Liver (tissue), 9 donors: Measurements from ENCODE around the gene TEX51. TPM values are rescaled to one million over a fixed set of nuclear protein-coding genes. Genes with fewer than 3 reads are reported as not detected.

Experiments used
- DNase-seq: peaks from one replicate; pipeline ENCODE4 v3.0.0-alpha.2; 2017; ENCODE audit warnings: low spot score
- H3K27ac ChIP-seq, 2 donors: one replicate each; pipeline ENCODE4 v1.7.0; 2013; ENCODE audit warnings: inconsistent platforms in 2 of 2, low read length in 2 of 2, control low read depth in 1 of 2, low read depth in 1 of 2, mild to moderate bottlenecking in 1 of 2
- H3K27me3 ChIP-seq, 4 donors: one replicate each; pipeline versions ENCODE4 v1.6.1 to v1.7.0; 2013; ENCODE audit warnings: low read length in 3 of 4, inconsistent platforms in 1 of 4, mild to moderate bottlenecking in 1 of 4, moderate library complexity in 1 of 4; ENCODE audit not compliant: control insufficient read depth in 4 of 4, insufficient read depth in 4 of 4
- H3K36me3 ChIP-seq, 4 donors: one replicate each; pipeline versions ENCODE4 v1.6.1 to v1.7.0; 2013; ENCODE audit warnings: low read length in 3 of 4, mild to moderate bottlenecking in 3 of 4, low read depth in 1 of 4, moderate library complexity in 1 of 4; ENCODE audit not compliant: control insufficient read depth in 4 of 4, insufficient read depth in 3 of 4
- H3K4me1 ChIP-seq, 4 donors: one replicate each; pipeline versions ENCODE4 v1.6.1 to v1.7.0; 2013; ENCODE audit warnings: low read length in 3 of 4, mild to moderate bottlenecking in 3 of 4, moderate library complexity in 1 of 4; ENCODE audit not compliant: control insufficient read depth in 4 of 4, insufficient read depth in 4 of 4
- H3K4me3 ChIP-seq, 3 donors: one replicate each; pipeline versions ENCODE4 v1.6.1 to v1.7.0; 2013; ENCODE audit warnings: low read length in 3 of 3, control low read depth in 1 of 3, low read depth in 1 of 3, mild to moderate bottlenecking in 1 of 3
- H3K9ac ChIP-seq, 2 donors: one replicate each; pipeline ENCODE4 v1.7.0; 2013; ENCODE audit warnings: low read length in 2 of 2, mild to moderate bottlenecking in 2 of 2, moderate library complexity in 2 of 2, control low read depth in 1 of 2, low read depth in 1 of 2
- H3K9me3 ChIP-seq, 4 donors: one replicate each; pipeline versions ENCODE4 v1.6.1 to v1.7.0; 2013; ENCODE audit warnings: low read length in 3 of 4; ENCODE audit not compliant: control insufficient read depth in 4 of 4
- EGR1 ChIP-seq, 2 donors: IDR thresholded peaks; 2 replicates each; pipeline ENCODE4 v1.6.1; 2016 to 2018; ENCODE audit warnings: antibody characterized with exemption in 2 of 2, low read depth in 2 of 2
- FOXA1 ChIP-seq: IDR thresholded peaks from 2 replicates; pipeline ENCODE4 v1.6.1; 2016; ENCODE audit warnings: antibody characterized with exemption
- FOXA2 ChIP-seq: IDR thresholded peaks from 2 replicates; pipeline ENCODE4 v1.6.1; 2016; ENCODE audit warnings: antibody characterized with exemption
- GABPA ChIP-seq, 2 donors: IDR thresholded peaks in 1 of 2; conservative IDR thresholded peaks in 1 of 2; 2 replicates each; pipeline ENCODE4 v1.6.1; 2016; ENCODE audit warnings: antibody characterized with exemption in 2 of 2, mild to moderate bottlenecking in 1 of 2, moderate library complexity in 1 of 2
- HNF4A ChIP-seq, 2 donors: conservative IDR thresholded peaks; 2 replicates each; pipeline ENCODE4 v1.6.1; 2016; ENCODE audit warnings: antibody characterized with exemption in 2 of 2, mild to moderate bottlenecking in 2 of 2
- HNF4G ChIP-seq: IDR thresholded peaks from 2 replicates; pipeline ENCODE4 v1.6.1; 2016; ENCODE audit warnings: antibody characterized with exemption
- JUND ChIP-seq, 2 donors: IDR thresholded peaks; 2 replicates each; pipeline ENCODE4 v1.6.1; 2016; ENCODE audit warnings: antibody characterized with exemption in 2 of 2
- NR2F2 ChIP-seq: IDR thresholded peaks from 2 replicates; pipeline ENCODE4 v1.6.1; 2016; ENCODE audit warnings: antibody characterized with exemption
- RAD21 ChIP-seq, 2 donors: IDR thresholded peaks; 2 replicates each; pipeline ENCODE4 v1.6.1; 2016; ENCODE audit warnings: antibody characterized with exemption in 2 of 2, mild to moderate bottlenecking in 2 of 2
- RXRA ChIP-seq, 2 donors: IDR thresholded peaks; 2 replicates each; pipeline ENCODE4 v1.6.1; 2017 to 2018; ENCODE audit warnings: antibody characterized with exemption in 2 of 2, mild to moderate bottlenecking in 1 of 2
- SP1 ChIP-seq: IDR thresholded peaks from 2 replicates; pipeline ENCODE4 v1.6.1; 2018; ENCODE audit warnings: antibody characterized with exemption, mild to moderate bottlenecking
- TAF1 ChIP-seq: conservative IDR thresholded peaks from 2 replicates; pipeline ENCODE4 v1.6.1; 2016; ENCODE audit warnings: antibody characterized with exemption, mild to moderate bottlenecking
- YY1 ChIP-seq: IDR thresholded peaks from 2 replicates; pipeline ENCODE4 v1.6.1; 2016; ENCODE audit warnings: antibody characterized with exemption, mild to moderate bottlenecking
- WGBS: extraction: QIAGEN DNeasy Blood & Tissue Kit; methylation state at CpG from one replicate; pipeline ENCODE4 v1.1.7; 2013; 5-methylcytosine and 5-hydroxymethylcytosine counted together
- polyA plus RNA-seq, 2 donors: library from polyadenylated mRNA; stranded (reverse) in 1 of 2; unstranded in 1 of 2; fragments of 200-250 nt in 1 of 2; fragments of >200 nt in 1 of 2; fragmentation: Nextera tagmentation in 1 of 2; extraction: Ambion mirVana in 1 of 2; gene quantifications; one replicate each; pipeline versions ENCODE4 v1.2.1 to v1.2.3, GENCODE V29; 2013 to 2015
- total RNA-seq, 2 donors: library from RNA; depleted of rRNA; stranded (reverse); fragments of >200 nt; gene quantifications; one replicate each; pipeline ENCODE4 v1.2.3, GENCODE V29; 2014
- TF ChIP-seq, protein P1 (sequence below): IDR thresholded peaks from 2 replicates; pipeline ENCODE4 v1.6.1; 2016; ENCODE audit warnings: antibody characterized with exemption
- TF ChIP-seq, protein P2 (sequence below): IDR thresholded peaks from 2 replicates; pipeline ENCODE4 v1.6.1; 2016; ENCODE audit warnings: antibody characterized with exemption, mild to moderate bottlenecking
- TF ChIP-seq, protein P3 (sequence below): IDR thresholded peaks from 2 replicates; pipeline ENCODE4 v1.6.1; 2016; ENCODE audit warnings: antibody characterized with exemption
- TF ChIP-seq, protein P4 (sequence below): fragments of 150-350 bp; IDR thresholded peaks from 2 replicates; pipeline ENCODE4 v1.5.1; 2017; ENCODE audit warnings: improper control_type of control experiment, low read depth, low read length; ENCODE audit not compliant: missing input control
- TF ChIP-seq, protein P5 (sequence below): IDR thresholded peaks from 2 replicates; pipeline ENCODE4 v1.6.1; 2016; ENCODE audit warnings: antibody characterized with exemption
- donor health status: healthy.
- donor health status: healthy.
- donor health status: healthy.
- donor health status: healthy.
- donor health status: healthy.

The TEX51 gene
- total and polyA plus RNA-seq, 4 donors = not detected

DNA sequence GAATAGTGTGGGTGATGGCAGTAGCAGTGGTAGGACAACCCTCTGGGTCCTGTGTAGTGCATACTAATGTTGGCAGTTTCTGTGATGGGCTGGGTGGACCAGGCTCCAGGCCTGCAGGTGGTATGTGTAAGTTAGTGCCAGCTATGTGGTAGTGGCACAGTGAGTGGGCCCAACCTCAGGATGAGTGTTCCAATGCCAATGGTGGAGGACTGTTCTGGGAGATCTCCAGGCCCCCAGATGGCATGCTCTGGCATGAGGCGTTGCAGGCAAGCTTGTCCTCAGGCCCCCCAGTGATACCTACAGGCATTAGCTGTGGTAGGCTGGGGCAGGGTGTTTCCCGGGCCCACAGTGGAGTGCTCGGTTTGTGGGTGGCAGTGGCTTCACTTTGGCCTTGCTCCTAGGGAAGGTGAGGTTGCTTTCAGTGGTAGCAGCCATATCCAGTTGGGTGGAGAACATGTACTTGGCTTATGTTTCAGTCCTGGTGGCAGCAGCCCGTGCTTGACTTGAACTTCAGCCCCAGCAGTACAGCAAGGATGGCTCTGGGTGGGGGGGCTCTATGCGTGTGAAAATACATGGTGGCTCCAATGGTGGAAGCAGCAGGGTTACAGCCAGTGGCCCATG, 32.4 kb downstream of the TEX51 start:
- Histone ChIP-seq H3K36me3 (no peaks in the 10 kb centered on the region), H3K9me3 (no peaks in the 10 kb centered on the region), H3K27ac (no peak overlapping the region), H3K27me3 (no peaks in the 10 kb centered on the region), H3K4me3 (no peak overlapping the region), H3K9ac (no peak overlapping the region), H3K4me1 (no peaks in the 10 kb centered on the region)
- TF ChIP-seq YY1 = no peak
- TF ChIP-seq, protein P1, sequence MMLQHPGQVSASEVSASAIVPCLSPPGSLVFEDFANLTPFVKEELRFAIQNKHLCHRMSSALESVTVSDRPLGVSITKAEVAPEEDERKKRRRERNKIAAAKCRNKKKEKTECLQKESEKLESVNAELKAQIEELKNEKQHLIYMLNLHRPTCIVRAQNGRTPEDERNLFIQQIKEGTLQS = no peak
- TF ChIP-seq RXRA (IDR thresholded peaks at IDR 0.05) = no peak
- no peak for TF ChIP-seq SP1
- TF ChIP-seq, protein P2, sequence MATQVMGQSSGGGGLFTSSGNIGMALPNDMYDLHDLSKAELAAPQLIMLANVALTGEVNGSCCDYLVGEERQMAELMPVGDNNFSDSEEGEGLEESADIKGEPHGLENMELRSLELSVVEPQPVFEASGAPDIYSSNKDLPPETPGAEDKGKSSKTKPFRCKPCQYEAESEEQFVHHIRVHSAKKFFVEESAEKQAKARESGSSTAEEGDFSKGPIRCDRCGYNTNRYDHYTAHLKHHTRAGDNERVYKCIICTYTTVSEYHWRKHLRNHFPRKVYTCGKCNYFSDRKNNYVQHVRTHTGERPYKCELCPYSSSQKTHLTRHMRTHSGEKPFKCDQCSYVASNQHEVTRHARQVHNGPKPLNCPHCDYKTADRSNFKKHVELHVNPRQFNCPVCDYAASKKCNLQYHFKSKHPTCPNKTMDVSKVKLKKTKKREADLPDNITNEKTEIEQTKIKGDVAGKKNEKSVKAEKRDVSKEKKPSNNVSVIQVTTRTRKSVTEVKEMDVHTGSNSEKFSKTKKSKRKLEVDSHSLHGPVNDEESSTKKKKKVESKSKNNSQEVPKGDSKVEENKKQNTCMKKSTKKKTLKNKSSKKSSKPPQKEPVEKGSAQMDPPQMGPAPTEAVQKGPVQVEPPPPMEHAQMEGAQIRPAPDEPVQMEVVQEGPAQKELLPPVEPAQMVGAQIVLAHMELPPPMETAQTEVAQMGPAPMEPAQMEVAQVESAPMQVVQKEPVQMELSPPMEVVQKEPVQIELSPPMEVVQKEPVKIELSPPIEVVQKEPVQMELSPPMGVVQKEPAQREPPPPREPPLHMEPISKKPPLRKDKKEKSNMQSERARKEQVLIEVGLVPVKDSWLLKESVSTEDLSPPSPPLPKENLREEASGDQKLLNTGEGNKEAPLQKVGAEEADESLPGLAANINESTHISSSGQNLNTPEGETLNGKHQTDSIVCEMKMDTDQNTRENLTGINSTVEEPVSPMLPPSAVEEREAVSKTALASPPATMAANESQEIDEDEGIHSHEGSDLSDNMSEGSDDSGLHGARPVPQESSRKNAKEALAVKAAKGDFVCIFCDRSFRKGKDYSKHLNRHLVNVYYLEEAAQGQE = no peak
- TF ChIP-seq HNF4A (conservative IDR thresholded peaks at IDR 0.05) = no peak
- TF ChIP-seq, protein P3, sequence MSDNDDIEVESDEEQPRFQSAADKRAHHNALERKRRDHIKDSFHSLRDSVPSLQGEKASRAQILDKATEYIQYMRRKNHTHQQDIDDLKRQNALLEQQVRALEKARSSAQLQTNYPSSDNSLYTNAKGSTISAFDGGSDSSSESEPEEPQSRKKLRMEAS = no peak
- no peak for TF ChIP-seq GABPA (IDR thresholded peaks at IDR 0.05 in 1 of 2, conservative IDR thresholded peaks at IDR 0.05 in 1 of 2)
- TF ChIP-seq, protein P4, sequence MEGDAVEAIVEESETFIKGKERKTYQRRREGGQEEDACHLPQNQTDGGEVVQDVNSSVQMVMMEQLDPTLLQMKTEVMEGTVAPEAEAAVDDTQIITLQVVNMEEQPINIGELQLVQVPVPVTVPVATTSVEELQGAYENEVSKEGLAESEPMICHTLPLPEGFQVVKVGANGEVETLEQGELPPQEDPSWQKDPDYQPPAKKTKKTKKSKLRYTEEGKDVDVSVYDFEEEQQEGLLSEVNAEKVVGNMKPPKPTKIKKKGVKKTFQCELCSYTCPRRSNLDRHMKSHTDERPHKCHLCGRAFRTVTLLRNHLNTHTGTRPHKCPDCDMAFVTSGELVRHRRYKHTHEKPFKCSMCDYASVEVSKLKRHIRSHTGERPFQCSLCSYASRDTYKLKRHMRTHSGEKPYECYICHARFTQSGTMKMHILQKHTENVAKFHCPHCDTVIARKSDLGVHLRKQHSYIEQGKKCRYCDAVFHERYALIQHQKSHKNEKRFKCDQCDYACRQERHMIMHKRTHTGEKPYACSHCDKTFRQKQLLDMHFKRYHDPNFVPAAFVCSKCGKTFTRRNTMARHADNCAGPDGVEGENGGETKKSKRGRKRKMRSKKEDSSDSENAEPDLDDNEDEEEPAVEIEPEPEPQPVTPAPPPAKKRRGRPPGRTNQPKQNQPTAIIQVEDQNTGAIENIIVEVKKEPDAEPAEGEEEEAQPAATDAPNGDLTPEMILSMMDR = no peak
- no peak for TF ChIP-seq TAF1
- TF ChIP-seq HNF4G = no peak
- no peak for TF ChIP-seq JUND (IDR thresholded peaks at IDR 0.05)
- TF ChIP-seq FOXA1 = no peak
- no peak for TF ChIP-seq EGR1 (IDR thresholded peaks at IDR 0.05; ENCODE audit: low read depth in 2 of 2)
- TF ChIP-seq, protein P5, sequence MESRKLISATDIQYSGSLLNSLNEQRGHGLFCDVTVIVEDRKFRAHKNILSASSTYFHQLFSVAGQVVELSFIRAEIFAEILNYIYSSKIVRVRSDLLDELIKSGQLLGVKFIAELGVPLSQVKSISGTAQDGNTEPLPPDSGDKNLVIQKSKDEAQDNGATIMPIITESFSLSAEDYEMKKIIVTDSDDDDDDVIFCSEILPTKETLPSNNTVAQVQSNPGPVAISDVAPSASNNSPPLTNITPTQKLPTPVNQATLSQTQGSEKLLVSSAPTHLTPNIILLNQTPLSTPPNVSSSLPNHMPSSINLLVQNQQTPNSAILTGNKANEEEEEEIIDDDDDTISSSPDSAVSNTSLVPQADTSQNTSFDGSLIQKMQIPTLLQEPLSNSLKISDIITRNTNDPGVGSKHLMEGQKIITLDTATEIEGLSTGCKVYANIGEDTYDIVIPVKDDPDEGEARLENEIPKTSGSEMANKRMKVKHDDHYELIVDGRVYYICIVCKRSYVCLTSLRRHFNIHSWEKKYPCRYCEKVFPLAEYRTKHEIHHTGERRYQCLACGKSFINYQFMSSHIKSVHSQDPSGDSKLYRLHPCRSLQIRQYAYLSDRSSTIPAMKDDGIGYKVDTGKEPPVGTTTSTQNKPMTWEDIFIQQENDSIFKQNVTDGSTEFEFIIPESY = no peak
- no peak for TF ChIP-seq RAD21 (IDR thresholded peaks at IDR 0.05)
- TF ChIP-seq FOXA2 = no peak
- no peak for TF ChIP-seq NR2F2
- no peak for DNase-seq
- 93% methylated on average over 5 of the region's 5 CpGs for WGBS
